GM13976 (cell line): ENCODE measurements around the gene PPFIA3.
"Not testable (repeated sequence)": the region's sequence is repeated elsewhere in the genome, so short reads cannot be mapped to it uniquely, and the experiment has no call there.

Experiments
- DNase-seq: peaks from one replicate; pipeline ENCODE4 v3.0.0; 2012; ENCODE audit warnings: low spot score
- CTCF ChIP-seq: IDR thresholded peaks from 2 replicates; pipeline ENCODE4 v1.5.1; 2012; ENCODE audit warnings: borderline replicate concordance, mild to moderate bottlenecking; ENCODE audit not compliant: insufficient read depth; ENCODE audit errors: extremely low read depth, missing control alignments, control extremely low read depth
- in situ Hi-C: fragments of 300-500 bp; cut with MboI; formaldehyde crosslinking; loops from one replicate; pipeline ENCODE4 v1.12.0; 2022; ENCODE audit warnings: low sequenced_read_pairs, mixed read lengths, inconsistent platforms; ENCODE audit not compliant: unreplicated experiment

Gene PPFIA3

GRCh38 chr19:49117677-49118564 is 1.4 kb upstream of the PPFIA3 start:
- no peak for DNase-seq
- in situ Hi-C loops: no loop called here
- TF ChIP-seq CTCF: no peak

DNA sequence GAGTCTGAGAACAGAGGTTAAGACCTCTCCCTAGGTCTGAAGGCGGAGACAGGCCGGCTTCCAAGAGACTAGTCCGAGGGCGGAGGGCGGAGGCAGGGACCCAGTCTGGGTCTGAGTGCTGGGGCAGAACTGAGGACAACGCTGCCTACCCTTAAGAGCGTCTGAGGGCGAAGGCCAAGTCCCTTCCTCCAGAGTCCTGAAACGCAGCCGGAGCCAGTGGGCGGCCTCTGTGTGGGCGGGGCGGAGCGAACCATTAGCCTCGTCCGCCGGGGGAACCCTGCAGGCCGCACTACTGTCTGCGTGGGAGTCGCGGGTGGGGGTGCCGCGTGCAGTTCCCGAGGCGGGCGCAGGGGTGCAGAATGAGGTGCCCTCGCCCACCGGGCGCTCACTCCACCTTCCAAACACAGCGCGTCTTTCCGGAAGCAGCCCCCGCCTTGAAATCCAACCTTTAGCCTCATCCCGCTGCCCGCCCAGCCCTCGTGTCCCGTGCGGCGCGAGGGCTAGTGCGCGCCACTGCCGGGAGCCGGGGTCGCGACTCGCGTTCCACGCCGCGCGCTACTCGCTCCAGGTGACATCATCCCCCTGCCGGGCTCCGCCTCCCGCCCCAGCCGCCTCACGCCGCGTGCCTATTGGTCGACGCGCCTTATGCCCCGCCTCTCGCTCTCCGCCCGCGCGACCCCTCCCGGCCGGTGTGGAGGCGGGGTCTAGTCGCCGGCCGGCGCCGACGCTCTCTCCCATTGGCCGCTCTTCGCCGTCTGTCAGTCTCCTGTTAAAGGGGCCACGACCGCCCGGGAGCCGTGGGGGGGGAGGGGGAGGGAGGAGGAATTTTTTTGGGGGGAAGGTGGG is 556 bp upstream of the PPFIA3 start, which contains the start of gene C19orf73:
Gene C19orf73 (minus strand): TSS at position 579 of the 846 bp plus-strand sequence. CDS start 121 bp downstream, at position 458.
- DNase-seq: peak; percentile 99
- in situ Hi-C loops: no loop called here
- no peak for TF ChIP-seq CTCF

GRCh38 chr19:49120325-49120683 is 960 bp downstream of the PPFIA3 start:
- DNase-seq: no peak
- in situ Hi-C loops: no loop called here
- no peak for TF ChIP-seq CTCF

GRCh38 chr19:49120868-49121267 is 1.5 kb downstream of the PPFIA3 start:
- DNase-seq: no peak
- TF ChIP-seq CTCF: no peak
- in situ Hi-C loops: no loop called here

GRCh38 chr19:49121841-49122240 is 2.5 kb downstream of the PPFIA3 start:
- DNase-seq, in situ Hi-C loops: not testable (repeated sequence)

DNA sequence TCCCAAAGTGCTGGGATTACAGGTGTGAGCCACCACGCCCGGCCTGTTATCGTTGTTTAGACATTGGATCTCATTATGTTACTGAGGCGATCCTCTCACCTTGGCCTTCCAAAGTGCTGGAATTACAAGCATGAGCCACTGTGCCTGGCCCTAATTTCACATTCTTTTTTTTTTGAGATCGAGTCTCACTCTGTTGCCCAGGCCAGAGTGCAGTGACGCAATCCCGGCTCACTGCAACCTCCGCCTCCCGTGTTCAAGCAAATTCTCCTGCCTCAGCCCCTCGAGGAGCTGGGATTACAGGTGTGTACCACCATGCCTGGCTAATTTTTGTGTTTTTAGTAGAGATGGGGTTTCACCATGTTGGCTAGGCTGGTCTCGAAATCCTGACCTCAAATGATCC is 3.9 kb downstream of the PPFIA3 start:
- DNase-seq, in situ Hi-C loops: not testable (repeated sequence)

DNA sequence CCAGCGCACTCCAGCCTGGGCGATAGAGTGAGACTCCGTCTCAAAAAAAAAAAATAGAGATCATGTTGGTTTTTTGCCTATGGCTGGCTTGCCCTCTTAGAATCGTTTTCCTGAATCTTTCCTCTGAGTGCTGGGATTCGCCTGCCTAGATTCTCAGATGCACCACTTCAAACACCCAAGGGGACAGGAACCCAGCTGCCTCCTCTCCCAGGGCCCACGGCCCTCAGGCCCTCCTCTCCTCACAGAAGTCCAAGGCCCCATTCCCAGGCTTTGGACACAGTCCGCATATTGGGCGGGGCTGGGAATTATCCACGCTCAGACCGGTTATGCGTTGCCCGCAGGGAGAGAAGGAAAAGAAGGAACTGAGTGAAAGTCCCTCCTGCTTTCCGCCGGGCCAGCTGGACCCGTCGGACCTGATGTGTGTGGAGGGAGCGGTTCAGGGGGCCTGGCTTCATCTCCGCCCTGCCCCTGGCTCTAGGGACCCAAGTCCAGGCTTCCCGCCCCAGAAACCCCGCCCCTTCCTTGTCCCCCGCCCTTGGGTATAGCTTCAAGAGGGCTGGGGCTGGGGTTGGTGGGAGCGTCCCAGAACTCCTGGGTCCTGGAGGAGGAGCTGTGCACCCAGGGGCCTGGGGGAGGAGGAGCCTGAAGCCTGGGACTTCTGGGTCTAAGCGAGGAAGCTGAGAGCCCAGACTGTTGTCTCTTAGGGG is 5.8 kb downstream of the PPFIA3 start:
- in situ Hi-C loops: no loop called here
- no peak for TF ChIP-seq CTCF
- DNase-seq: no peak
